ENCODE data around the gene STIL. TPM values are rescaled to one million over a fixed set of nuclear protein-coding genes. Genes with fewer than 3 reads are reported as not detected.

STIL gene
- total RNA-seq, 4 donors from 2014 or later: 1.6 to 2.4 (median 1.9) TPM

DNA sequence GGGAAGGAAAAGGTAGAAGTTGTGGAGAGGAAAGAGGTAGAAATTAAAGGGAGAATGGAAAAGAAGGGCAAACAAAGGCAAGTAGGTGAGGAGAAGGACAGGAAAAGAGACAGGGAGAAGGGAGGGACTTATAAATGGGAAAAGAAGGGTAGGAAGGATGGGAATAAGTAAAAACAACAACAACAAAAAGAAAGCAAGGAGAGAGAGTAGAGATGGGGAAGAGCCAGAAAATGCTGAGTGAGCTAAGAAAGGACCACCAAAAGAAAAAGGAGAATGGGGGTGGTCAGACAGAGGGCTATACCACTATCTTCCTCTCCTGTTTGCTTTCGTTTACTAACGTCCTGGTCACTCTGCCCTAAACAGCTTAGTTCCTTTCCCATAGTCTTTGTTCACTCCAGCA, 17.9 kb upstream of the STIL start:
- TF ChIP-seq, protein P1, sequence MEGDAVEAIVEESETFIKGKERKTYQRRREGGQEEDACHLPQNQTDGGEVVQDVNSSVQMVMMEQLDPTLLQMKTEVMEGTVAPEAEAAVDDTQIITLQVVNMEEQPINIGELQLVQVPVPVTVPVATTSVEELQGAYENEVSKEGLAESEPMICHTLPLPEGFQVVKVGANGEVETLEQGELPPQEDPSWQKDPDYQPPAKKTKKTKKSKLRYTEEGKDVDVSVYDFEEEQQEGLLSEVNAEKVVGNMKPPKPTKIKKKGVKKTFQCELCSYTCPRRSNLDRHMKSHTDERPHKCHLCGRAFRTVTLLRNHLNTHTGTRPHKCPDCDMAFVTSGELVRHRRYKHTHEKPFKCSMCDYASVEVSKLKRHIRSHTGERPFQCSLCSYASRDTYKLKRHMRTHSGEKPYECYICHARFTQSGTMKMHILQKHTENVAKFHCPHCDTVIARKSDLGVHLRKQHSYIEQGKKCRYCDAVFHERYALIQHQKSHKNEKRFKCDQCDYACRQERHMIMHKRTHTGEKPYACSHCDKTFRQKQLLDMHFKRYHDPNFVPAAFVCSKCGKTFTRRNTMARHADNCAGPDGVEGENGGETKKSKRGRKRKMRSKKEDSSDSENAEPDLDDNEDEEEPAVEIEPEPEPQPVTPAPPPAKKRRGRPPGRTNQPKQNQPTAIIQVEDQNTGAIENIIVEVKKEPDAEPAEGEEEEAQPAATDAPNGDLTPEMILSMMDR (IDR thresholded peaks at IDR 0.05; ENCODE audit: low read depth): no peak

DNA sequence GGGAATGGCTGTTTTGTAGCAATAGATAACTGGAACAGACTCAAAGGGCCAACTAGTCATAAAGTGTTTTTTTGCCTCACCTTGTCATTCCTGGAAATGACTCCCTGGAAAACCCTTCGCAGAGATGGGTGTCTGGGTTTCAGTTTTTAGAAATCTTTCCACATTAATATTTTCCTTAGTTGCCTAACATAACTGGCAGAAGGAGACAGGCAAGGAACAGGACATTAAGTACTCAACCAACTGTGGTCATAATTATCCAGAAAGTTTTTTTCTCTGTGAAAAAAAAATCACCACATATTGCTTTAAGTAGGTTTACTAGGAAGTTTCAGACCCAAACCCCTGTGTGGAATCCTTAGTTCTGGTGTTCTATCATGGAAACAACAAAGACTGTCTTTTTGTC, 16.3 kb upstream of the STIL start:
- TF ChIP-seq, protein P1 (IDR thresholded peaks at IDR 0.05; ENCODE audit: low read depth): no peak

DNA sequence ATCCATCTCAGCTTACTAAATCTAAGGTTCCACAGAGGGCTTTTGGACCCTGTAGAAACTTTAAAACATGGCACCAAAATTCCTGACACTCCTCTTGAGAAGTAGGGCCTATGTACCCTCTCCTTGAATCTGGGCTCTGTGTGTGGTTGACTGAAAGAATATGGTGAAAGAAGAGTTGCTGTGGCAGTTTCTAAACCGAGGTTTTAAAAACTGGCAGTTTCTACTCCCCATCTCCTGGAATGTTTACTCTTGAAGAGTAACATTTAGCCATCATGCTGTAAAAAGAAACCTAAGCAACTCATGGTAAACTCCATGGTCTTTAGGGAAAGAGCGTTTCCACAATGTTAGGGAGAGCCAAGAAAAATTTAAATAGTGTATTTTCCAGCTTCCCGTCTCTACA, 15.0 kb upstream of the STIL start:
- TF ChIP-seq, protein P1 (IDR thresholded peaks at IDR 0.05; ENCODE audit: low read depth): no peak

DNA sequence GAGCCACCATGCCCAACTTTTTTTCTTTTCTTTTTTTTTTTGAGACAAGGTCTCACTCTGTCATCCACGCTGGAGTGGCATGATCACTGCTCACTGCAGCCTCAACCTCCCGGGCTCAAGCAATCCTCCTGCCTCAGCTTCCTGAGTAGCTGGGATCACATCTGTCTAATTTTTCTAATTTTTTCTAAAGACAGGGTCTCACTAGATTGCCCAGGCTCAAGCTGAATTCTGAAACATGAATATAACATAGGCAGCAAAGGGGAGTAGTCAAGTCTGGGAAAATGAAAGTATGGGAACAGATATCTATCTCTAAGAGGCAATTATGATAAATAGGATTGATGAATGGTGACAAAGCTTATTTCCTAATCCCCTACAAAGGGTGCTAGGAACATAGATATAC, 12.3 kb upstream of the STIL start:
- TF ChIP-seq, protein P1 (IDR thresholded peaks at IDR 0.05; ENCODE audit: low read depth): no peak

DNA sequence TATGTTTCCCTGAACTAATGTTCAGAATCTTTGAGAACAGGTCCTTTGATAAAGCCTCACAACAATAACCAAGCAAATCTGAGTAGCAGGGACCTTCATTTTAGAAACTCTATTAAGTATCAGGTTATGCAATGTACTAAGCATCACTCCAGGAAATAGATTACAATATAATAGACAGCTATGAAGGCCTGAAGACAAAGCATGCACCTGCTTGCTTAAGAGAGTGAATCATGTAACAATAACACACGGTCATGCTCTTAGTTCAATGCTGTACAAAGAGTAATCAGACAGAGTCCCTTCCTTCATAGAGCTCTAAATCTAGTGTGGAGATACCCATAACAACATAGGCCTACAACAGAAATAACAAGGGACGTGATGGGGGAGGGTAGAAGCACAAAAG, 11.6 kb upstream of the STIL start:
- TF ChIP-seq, protein P1 (IDR thresholded peaks at IDR 0.05; ENCODE audit: low read depth): no peak

DNA sequence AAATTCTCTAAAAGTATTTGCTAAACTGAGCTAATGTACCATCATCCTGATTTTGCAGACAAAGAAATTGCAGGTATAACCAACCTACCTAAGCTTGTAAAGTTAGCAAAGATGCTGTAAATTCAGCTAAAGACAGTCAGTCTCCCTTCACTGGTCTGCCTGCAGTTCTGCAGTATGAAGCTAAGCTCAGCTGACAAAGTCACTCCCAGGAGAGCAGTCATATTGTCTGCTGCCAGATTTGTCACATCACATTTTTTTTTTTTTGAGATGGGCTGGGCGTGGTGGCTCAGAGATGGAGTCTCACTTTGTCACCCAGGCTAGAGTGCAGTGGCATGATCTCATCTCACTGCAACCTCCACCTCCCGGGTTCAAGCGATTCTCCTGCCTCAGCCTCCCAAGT, 10.7 kb upstream of the STIL start:
- TF ChIP-seq, protein P1 (IDR thresholded peaks at IDR 0.05; ENCODE audit: low read depth): no peak

DNA sequence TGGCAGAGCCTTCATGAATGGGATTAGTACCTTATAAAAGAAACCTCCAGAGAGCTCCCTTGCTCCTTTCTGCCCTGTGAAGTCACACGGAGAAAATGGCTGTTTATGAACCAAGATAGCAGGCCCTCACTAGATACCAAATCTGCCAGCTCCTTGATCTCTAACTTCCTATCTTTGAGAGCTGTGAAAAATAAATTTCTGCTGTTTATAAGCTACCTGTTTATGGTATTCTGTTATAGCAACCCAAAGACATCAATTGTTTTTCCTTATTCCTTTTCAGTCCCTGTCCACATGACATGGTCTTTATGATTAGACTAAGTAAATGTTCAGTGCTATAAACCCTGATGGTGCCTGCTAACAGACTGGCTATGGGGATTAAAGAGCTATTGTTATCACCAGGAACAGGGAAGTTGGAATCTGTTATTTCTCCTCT, 9.7 kb upstream of the STIL start:
- TF ChIP-seq, protein P1 (IDR thresholded peaks at IDR 0.05; ENCODE audit: low read depth): no peak
